IPS DF 4.7 (cell line): Measurements from ENCODE around the gene PVALB.

Experiments used
- DNase-seq: peaks from one replicate; pipeline ENCODE4 v3.0.0-alpha.2; 2013; ENCODE audit warnings: low spot score; ENCODE audit errors: extremely low read depth

PVALB gene

DNA sequence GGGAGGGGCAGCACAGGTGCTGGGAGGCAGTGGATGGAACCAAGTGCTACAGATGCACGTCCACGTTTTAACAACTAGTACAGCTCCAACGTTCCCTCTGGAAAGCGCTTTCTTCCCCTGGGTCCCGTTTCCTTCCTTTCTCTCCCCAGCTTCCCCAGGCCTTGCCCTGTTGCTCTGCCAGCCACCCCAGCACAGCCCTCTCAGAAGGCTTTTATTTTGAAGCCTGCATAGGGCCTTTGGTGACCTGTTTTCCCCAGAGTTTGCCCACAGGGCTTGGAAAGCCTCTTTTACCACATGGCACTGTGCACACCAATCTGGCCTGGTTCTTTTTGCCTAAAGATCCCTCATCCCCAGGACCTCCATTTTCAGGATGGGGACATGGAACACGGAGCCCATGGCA, 30.1 kb upstream of the PVALB start:
- no peak for DNase-seq

DNA sequence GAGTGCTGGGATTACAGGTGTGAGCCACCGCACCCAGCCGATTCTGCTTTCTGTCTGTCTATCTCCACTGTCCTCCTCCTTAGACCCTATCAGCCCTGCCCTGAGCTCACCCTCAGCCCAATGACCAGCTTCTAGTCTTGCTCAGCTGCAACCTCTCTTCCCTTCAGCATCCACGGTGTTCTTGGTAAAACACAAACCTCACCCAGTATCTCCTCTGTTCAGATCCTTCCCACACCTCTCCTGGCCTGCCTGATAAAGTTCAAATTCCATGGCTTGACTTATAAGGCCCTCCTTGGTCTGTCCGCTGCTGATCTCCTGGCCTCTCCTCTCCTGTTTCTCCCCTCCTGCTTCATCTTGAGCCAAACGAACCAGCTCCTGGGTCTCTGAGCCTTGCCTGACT, 29.4 kb upstream of the PVALB start:
- DNase-seq = no peak

DNA sequence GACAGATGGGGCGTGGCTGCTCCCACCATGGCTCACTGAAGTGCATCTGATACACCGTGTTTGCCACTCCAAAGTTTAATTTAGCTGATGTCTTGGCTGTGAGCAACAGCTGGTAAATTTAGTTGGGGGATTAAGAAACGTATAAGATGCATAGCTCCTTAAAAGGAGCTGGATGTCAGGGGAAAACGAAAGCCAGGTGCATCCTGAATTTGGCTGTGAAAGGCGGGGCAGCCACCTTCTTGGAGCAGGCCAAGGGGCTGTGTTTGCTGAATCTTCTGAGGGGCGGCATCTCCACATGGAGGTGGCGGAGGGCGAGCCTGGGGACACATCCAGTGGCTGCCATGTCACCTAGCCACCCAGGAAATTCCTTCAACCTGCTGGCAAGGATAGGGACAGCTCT, 23.3 kb upstream of the PVALB start:
- DNase-seq = no peak

DNA sequence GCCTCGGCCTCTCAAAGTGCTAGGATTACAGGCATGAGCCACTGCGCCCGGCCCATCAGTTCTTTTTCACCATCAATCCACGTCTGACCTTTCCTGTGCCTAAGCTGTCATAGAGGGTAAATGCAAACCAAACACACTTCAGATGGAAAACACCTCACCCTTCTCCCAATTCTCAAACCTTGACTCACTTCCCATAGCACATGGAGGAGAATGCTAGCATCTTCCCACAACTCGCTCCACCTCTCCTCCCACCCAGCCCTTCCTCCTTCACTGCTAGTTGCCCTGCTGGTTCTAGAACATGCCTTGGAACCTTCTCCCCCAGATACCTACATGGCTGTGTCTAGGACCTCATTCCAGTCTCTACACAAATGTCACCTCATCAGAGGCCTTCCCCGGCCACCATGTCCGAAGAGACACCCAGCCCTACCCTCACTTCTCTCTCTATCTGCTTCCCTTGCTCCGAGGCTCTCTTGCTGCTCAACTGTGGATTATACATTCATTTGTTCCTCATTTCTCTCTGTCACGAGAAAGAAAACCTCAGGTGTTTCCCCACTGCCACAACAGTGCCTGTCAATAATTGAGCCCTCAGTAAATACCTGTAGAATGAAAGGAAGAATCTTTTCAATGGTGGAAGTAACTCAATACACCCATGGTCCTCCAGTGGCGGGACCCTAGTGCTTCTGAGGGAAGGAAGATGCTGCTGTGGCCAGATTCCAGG, 22.7 kb upstream of the PVALB start:
- DNase-seq = no peak

DNA sequence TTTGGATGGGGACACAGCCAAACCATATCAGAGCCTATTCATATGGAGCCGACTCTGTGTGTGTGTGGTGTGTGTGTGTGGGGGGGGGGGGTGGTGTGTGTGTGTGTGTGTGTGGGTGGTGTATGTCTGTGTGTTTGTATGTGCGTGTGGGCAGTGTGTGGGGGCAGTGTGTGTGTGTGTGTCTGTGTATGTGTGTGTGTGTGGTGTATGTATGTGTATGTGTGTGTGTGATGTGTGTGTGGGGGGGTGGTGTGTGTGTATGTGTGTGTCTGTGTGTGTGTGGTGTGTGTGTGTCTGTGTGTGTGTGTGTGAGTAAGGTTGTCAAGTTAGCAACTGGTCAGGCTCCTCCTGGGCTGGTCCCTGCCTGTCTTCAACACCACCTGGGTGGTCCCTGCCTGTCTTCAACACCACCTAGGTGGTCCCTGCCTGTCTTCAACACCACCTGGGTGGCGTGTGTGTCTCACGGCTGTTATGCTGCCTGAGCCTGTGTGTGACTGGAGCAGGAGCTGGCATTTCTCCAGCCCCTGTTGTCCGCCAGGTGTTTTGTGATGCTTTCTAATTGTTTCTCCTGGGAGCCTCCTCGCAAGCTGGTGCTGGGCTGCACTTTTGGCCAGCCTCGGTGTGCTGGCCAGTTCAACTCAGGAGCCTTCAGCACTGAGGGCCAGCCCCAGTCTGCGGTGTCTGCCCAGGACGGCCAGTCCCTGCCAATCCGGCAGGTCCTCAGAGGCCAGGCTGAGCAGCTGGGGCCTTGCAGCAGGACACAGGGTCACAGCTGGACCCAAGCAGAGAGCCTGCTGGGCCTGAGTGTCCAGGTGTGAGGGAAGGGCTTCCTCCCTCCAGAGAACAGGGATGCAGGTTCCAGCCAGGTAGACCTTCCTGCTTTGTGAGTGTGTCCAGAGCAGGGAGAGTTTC, 21.5 kb upstream of the PVALB start:
- no peak for DNase-seq

DNA sequence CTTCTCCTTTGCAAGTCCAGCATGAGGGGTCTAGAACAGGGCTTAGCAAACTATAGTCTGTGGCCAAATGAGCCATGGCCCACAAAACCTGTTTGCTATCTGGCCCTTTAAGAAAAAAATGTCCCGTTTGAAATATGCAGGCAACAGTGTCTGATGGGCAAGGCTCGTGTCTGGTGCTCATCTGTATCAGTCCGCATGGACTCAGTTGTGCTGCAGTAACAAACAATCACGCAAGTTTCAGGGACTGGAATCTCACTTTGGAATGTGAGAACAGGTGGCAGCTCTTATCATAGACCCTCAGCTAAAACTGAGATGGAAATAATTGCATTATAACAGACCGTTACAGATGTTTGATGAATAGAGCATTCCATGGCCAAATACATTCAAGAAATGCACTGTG, 19.1 kb upstream of the PVALB start:
- DNase-seq = no peak

DNA sequence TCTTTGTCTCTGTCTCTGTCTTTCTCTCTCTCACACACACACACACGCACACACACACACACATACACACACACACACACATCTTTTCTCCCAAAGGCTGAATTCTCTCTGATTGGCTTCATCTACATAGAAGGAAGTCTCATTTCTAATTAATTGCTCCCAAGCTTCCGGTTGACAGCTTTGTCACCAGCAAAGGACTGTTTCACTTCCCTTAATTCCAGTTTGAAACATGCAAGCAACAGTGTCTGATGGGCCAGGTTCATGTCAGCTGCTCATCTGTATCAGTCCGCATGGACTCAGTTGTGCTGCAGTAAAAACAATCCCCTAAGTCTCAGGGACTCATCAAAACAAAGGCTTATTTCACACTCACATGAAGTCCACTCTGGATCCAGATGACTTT, 16.2 kb upstream of the PVALB start:
- DNase-seq = no peak

DNA sequence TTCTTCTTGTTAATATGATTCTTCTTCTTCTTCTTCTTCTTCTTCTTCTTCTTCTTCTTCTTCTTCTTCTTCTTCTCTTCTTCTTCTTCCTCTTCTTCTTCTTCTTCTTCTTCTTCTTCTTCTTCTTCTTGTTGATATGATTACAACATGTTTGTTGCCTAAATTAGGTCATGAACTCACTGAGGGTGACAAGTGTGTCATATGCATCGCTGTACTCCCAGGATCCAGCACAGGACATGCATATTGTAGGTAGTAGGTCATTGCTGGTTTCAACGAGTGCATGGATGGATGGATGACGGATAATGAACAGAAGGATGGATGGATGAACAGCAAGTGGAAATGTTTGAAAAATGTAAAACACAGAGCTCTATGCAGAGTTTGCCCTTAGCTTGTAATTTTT, 14.9 kb upstream of the PVALB start:
- DNase-seq = no peak

DNA sequence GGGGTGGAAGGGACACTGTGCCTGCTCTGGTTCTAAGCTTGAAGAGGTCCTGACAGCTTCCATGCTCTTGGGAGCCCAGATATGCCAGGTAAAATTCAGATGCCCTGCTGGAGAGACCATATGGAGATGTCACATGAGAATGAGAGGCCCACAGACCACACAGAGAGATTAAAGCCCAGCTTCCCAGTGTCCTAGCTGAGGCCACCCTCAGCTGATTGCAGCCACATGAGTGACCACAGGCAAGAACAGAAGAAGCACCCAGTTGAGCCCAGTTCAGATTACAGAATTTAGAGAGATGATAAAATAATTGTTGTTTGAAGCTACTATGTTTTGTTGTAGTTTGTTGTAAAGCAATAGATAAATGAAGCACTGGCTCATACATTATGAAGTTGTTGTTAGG, 14.4 kb upstream of the PVALB start:
- DNase-seq = no peak

DNA sequence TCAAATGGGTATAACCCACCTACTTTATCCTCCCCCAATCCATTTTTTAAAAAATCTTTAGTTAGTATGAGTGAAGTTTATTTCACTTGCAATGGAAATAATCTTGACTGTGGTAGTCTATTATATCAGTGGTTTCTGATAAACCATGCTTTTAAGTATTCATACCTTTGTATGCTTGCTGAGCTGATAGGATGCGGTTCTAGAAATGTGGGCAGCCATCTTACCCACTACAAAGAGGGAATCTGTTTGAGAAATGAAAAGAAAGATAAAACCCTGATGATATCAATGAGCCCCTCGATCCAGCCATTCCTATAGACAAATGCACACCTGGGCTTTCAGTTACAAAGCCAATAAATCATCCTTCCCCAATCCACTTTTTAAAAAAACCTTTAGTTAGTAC, 13.8 kb upstream of the PVALB start:
- no peak for DNase-seq

DNA sequence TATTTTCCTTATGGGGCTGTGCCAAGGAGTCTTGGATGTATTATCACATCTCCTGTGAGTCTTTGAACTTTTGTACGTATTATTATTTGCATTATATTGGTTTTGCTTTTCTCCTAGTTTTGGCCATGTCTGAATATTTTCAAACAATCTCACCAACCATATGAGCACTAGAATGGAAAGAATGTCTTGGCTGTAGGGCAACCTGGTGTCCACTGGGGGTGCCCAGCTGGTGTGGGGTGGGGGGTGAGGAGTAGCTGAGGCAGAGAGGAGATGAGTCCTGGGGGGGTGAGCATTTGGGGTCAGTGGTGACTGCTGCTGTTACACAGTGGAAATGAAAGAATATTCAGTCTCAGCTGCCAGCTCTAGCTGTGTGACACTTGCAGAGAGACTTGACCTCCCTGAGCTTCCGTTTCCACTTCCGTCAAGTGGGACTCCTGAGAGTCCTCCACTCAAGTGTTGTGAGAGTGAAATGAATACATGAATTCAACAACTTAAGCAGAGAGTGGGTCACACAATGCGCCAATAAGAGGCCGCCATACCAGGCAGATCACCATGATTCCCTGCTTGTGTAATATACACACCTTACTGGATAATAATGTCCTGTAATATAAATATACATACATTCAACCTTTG, 12.7 kb upstream of the PVALB start:
- DNase-seq = no peak

DNA sequence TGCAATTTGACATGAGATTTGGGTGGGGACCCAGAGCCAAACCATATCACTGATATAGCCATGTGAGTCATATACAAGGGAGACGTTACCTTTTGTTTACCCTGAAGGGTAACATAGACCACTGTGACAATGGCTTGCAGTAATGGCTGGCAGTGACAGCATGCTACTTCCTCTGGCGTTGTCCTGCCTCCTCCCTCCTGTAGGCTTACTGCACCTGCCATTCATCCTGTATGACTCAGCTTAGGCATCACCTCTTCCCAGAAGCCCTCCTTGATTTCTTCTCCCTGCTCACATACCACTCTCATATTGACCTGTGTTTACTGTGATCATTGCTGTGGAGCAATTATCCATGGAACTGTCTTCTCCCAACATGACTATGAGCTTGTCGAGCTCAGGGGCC, 12.0 kb upstream of the PVALB start:
- DNase-seq = no peak

DNA sequence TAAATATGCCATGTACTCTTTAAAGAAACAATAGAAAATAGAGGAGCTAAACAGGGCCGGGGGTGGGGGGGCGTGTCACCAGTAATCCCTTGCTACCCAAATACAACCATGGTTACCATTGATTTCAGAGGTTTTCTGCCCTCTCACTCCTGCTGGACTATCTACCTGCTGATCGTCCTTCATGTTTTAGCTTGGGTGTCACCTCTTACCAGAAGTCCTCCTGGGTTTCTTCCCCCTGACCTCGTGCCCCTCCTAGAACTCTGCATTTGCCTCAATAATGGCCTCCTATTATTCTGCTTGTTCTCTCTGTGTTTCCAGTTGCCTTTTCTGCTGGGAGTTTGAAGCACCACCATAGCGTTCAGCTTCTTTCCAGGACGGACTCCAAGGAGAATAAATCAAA, 9.4 kb upstream of the PVALB start:
- no peak for DNase-seq

DNA sequence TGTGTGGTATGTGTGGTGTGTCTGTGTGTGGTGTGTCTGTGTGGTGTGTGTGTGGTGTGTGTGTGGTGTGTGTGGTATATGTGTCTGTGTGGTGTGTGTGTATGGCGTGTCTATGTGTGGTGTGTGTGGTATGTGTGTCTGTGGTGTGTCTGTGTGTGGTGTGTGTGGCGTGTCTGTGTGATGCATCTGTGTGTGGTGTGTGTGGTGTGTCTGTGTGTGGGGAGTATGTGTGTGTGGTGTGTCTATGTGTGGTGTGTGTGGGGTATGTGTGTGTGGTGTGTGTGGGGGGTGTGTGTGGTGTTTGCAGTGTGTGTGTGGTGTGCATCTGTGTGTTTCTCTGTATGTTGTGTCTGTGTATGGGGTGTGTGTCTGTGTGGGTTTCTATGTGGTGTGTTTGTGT, 7.8 kb upstream of the PVALB start:
- no peak for DNase-seq

DNA sequence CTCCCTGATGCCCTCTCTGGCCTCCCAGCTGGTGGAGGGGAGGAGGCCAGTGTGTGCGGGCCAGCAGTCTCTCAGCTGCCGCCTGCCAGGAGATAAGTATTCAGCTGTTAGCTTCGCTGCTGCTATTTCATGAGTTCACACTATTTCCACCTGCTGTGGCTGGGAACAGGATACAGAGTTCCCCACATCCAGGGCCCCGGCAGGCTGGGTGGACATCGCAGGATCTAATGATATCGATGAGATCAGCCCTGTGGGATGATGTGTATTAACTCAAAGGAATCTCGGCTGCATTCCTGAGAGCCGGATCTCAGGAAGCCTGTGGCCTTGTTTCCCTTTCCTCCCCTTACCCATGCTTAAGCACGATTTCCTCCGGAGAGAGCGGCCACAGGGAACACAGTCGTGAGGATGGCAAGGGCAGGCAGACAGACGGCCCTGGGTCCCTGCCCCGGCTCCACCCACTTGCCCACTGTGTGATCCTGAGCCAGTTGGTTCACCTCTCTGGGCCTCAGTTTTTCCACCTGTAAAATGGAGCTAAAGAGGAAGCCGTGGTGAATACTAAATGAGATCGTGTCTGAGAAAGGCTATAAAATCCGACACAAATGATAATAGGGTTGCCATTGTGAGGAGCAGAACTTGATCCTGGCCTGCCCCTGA, 6.5 kb upstream of the PVALB start:
- DNase-seq = no peak

DNA sequence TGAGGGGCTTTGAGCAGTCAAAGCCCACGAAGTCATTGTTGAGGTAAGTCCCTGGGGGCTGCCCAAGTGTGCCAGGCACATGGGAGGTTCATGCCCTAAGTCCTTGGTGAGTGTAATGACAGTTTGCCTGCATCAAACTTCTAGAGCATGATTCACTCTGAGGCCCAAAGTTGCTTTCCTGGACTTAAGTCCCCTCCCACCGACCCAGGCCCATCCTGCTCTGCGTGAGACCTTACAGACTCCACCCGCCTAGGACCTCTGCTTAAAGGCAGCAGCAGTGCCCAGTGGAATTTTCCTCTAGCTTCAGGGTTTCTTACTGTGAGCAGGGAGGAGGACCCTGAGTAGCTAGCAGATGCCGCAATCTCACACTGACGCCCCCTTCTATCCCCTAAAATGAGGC, 5.7 kb upstream of the PVALB start:
- DNase-seq = no peak

DNA sequence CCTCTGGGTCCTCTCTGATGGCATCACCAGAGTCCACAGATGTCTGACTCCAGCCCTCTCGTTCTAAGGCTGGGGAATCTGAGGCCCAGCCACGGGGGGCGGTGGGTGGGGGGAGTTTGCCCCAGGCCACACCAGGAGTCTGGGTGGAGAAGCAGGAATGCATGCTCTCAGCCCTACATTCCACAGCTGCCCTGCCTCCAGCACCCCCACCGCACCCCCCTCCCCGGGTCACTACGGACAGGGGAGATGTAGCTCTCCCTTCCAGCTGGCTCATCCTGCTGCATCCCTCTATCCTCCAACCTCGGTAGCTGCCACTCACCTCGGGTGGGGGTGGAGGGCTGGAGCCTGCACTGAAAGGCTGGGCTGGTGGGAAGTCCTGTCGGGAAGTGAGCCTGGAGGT, 2.3 kb upstream of the PVALB start:
- DNase-seq = no peak

DNA sequence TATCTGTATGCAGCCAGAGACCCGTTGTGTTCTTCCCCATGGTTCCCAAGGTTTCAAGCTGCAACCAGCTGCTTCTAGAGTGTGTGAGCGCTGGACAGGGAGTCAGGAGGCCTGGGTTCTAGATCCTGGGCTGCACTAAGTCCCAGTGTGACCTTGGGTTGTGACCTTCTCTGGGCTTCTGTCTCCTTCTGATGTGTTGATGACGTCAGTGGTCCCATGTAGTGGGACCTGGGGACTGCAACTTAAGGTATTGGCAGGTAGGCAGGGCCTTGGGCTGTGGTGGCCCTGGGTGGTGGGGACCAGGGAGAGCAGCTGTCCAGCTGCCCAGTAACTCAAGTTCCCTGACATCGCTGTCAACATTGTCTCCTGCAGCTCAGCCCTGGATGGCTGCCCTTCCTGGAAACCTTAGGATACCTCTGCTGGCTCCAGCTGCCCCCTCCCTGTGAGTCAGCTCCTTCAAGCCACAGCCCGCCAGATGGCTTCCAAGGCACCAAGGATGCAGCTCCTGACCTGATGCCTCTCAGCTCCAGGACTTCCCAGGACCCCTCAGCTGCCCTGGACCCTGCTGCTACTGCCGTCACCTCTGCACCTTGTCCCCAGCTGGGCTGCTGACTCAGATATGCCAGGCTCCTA, 1.3 kb upstream of the PVALB start:
- no peak for DNase-seq

DNA sequence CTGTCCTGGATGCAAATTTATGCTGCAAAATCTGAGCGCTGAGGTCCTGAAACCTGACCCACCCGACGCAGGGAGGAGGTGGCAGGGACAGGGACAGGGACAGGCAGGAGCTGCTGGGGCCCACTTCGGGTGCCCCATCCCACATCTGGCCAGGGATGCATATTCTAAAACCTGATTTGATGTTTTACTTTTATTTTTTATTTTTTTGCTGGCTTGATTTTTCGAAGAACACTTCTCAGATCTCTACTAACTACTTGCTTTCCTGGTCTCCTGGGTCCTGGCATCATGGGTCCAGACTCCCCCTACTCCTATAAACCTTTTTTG, 652 bp upstream of the PVALB start:
- no peak for DNase-seq

DNA sequence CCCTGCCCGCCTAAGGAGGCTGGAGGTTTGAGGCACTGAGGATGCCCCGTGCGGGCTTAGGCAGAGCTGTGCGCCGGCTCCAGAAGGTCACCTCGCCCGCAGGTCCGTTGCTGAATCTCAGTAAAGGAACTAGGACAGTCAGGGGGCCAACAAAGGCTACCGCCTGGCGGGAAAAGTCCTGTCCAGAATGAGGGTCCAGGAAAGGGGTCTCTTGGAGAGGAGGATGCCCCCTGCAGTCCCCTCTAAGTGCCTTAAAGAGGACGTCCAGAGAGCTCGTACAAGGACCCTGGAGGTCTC, 548 bp downstream of the PVALB start:
- no peak for DNase-seq

DNA sequence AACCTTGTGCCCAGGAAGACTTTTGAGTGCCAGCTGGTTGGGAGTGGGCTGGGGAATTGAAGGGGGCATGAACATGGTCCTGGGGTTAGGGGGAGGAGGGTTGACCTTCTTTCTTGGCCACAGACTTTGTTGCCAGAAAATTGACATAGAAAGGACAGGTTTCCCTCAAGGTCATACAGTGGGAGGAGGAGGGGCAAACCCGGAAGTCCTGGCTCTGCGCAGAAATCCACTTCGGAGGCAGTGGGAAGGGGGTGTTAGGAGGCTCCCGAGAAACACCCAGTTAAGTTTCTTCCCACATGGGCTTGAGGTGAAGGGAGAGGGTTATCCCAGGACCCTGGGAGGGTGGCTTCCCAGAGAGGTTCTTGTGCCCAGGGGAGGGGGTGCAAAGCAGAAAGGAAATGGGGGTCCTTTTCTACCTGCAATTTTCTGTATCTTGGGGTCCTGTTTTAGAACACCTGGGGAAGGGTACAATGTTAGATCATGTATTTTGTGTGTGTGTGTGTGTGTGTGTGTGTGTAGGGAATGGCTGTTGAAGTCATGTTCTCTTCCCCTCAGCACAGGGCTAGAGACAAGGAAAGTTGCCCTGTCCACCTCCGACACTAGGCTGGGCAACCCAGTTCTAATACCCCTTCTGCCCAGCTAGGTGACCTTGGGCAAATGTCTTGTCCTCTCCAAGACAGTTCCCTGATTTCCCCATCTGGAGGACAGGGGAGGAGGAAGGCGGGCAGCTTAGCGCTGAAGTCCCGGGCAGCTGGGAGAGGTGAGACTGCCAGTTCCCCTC, 1.1 kb downstream of the PVALB start:
- no peak for DNase-seq
